ENCODE data around the gene MRPS22. TPM values are rescaled to one million over a fixed set of nuclear protein-coding genes. Genes with fewer than 3 reads are reported as not detected.

Gene MRPS22
- total and polyA plus RNA-seq, 9 of the 15 experiments (the other 6 are each of a cell fraction or from before 2014, with no cell fraction given): 148 to 397 (median 229) TPM

DNA sequence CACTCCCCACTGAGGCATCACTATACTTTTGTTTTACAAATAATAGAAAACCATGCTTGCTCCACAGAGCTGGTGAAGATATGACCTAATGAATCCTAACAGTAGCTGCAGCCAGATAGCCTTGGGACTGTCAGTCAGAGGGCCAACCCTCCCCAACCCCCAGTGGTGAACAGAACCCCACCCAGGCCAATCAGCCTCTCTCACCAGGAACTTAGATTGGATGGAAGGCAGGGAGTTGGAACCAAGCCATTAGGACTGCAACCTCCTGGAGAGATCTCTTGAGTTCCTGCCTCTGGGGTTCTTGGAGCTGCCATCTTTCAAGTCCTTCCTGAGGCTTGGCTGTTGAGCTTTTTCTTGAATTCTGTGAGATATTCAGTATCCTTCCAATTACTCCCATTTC is 3.0 kb upstream of the MRPS22 start (continued):
- TF ChIP-seq, protein P1, sequence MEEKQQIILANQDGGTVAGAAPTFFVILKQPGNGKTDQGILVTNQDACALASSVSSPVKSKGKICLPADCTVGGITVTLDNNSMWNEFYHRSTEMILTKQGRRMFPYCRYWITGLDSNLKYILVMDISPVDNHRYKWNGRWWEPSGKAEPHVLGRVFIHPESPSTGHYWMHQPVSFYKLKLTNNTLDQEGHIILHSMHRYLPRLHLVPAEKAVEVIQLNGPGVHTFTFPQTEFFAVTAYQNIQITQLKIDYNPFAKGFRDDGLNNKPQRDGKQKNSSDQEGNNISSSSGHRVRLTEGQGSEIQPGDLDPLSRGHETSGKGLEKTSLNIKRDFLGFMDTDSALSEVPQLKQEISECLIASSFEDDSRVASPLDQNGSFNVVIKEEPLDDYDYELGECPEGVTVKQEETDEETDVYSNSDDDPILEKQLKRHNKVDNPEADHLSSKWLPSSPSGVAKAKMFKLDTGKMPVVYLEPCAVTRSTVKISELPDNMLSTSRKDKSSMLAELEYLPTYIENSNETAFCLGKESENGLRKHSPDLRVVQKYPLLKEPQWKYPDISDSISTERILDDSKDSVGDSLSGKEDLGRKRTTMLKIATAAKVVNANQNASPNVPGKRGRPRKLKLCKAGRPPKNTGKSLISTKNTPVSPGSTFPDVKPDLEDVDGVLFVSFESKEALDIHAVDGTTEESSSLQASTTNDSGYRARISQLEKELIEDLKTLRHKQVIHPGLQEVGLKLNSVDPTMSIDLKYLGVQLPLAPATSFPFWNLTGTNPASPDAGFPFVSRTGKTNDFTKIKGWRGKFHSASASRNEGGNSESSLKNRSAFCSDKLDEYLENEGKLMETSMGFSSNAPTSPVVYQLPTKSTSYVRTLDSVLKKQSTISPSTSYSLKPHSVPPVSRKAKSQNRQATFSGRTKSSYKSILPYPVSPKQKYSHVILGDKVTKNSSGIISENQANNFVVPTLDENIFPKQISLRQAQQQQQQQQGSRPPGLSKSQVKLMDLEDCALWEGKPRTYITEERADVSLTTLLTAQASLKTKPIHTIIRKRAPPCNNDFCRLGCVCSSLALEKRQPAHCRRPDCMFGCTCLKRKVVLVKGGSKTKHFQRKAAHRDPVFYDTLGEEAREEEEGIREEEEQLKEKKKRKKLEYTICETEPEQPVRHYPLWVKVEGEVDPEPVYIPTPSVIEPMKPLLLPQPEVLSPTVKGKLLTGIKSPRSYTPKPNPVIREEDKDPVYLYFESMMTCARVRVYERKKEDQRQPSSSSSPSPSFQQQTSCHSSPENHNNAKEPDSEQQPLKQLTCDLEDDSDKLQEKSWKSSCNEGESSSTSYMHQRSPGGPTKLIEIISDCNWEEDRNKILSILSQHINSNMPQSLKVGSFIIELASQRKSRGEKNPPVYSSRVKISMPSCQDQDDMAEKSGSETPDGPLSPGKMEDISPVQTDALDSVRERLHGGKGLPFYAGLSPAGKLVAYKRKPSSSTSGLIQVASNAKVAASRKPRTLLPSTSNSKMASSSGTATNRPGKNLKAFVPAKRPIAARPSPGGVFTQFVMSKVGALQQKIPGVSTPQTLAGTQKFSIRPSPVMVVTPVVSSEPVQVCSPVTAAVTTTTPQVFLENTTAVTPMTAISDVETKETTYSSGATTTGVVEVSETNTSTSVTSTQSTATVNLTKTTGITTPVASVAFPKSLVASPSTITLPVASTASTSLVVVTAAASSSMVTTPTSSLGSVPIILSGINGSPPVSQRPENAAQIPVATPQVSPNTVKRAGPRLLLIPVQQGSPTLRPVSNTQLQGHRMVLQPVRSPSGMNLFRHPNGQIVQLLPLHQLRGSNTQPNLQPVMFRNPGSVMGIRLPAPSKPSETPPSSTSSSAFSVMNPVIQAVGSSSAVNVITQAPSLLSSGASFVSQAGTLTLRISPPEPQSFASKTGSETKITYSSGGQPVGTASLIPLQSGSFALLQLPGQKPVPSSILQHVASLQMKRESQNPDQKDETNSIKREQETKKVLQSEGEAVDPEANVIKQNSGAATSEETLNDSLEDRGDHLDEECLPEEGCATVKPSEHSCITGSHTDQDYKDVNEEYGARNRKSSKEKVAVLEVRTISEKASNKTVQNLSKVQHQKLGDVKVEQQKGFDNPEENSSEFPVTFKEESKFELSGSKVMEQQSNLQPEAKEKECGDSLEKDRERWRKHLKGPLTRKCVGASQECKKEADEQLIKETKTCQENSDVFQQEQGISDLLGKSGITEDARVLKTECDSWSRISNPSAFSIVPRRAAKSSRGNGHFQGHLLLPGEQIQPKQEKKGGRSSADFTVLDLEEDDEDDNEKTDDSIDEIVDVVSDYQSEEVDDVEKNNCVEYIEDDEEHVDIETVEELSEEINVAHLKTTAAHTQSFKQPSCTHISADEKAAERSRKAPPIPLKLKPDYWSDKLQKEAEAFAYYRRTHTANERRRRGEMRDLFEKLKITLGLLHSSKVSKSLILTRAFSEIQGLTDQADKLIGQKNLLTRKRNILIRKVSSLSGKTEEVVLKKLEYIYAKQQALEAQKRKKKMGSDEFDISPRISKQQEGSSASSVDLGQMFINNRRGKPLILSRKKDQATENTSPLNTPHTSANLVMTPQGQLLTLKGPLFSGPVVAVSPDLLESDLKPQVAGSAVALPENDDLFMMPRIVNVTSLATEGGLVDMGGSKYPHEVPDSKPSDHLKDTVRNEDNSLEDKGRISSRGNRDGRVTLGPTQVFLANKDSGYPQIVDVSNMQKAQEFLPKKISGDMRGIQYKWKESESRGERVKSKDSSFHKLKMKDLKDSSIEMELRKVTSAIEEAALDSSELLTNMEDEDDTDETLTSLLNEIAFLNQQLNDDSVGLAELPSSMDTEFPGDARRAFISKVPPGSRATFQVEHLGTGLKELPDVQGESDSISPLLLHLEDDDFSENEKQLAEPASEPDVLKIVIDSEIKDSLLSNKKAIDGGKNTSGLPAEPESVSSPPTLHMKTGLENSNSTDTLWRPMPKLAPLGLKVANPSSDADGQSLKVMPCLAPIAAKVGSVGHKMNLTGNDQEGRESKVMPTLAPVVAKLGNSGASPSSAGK (IDR thresholded peaks at IDR 0.05): no peak
- TF ChIP-seq, protein P2, sequence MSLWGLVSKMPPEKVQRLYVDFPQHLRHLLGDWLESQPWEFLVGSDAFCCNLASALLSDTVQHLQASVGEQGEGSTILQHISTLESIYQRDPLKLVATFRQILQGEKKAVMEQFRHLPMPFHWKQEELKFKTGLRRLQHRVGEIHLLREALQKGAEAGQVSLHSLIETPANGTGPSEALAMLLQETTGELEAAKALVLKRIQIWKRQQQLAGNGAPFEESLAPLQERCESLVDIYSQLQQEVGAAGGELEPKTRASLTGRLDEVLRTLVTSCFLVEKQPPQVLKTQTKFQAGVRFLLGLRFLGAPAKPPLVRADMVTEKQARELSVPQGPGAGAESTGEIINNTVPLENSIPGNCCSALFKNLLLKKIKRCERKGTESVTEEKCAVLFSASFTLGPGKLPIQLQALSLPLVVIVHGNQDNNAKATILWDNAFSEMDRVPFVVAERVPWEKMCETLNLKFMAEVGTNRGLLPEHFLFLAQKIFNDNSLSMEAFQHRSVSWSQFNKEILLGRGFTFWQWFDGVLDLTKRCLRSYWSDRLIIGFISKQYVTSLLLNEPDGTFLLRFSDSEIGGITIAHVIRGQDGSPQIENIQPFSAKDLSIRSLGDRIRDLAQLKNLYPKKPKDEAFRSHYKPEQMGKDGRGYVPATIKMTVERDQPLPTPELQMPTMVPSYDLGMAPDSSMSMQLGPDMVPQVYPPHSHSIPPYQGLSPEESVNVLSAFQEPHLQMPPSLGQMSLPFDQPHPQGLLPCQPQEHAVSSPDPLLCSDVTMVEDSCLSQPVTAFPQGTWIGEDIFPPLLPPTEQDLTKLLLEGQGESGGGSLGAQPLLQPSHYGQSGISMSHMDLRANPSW (CRISPR knock-in tag; IDR thresholded peaks at IDR 0.05): no peak
- no peak for TF ChIP-seq SAP30 (IDR thresholded peaks at IDR 0.05; ENCODE audit: borderline replicate concordance, insufficient read depth, low read depth, low read length, poor library complexity, severe bottlenecking)
- TF ChIP-seq BRD4 (IDR thresholded peaks at IDR 0.05): no peak
- TF ChIP-seq RBM14 (IDR thresholded peaks at IDR 0.05; ENCODE audit: borderline replicate concordance, insufficient read depth, low read depth, low read length): no peak
- 0 out of 2 replicates have a peak, but pooled peaks have one; percentile 22 for TF ChIP-seq ARID1B (IDR thresholded peaks at IDR 0.05)
